ENCODE data around the gene KLK6. TPM values are rescaled to one million over a fixed set of nuclear protein-coding genes. Genes with fewer than 3 reads are reported as not detected.

The KLK6 gene
- 10 to 100 TPM; 36.8 to 53.2 (median 42.2) TPM for polyA plus RNA-seq (ENCODE audit: insufficient read length in 4 of 4)

DNA sequence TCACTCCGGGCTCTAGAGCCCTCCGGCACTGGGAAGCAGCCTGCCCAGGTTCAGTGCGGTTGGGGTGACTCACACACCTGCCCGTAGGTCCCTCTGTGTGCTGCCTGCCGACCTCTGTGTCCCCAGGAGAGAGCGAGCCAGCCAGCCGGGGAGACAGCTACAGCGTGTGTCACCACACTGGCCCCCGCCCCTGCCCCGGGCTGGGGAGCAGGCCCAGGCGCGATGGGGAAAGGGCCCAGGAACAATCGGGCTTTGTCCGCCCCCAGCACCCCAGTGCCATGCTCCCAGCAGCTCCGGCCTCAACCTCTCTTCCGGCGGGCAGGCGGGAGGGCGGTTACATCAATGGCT is at the start of gene KLK6:
Gene KLK6 (minus strand): TSS at position 179 of the 348 bp plus-strand sequence. CDS start 1,487 bp downstream, outside the sequence.
- DNase-seq (ENCODE audit: low read depth in 4 of 4, low spot score in 3 of 4) = no peak

DNA sequence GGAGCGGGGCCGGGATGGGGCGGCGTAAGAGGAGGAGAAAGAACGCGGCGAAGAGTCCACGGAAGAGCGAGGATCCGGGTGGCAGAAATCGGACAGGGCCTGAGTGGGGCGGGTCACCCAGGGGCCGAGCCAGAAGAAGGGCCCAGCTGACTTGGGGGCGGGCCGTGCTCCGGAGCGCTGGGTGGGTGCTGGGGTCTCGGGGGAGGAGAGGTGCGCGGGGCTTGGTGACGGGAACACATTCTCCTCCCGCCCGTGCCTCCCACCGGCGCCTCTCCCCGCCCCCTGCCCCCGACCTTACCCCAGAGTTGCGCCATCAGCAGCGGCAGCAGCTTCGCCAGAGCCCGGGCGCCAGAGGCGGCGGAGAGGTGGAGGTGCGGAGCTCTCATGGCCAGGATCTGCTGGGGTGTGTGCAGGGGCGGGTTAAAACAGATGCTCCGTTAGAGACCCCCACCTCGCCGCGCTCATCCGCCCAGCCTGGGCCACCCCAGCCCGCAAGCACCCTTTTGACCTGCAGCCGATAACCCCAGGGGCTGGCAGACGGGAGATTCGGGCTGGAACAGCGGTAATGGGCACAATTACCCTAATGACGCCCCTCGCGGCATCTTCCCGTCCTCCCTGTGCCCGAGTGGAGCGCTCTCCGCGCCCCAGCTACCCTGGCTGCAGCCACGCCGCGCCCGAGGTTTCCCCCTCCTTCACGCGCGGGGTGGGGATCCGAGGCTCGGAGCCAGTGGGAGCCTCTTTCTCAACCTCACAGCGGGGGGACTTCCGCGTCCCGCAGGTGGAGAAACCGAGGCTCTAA is 49.6 kb upstream of the KLK6 start:
- DNase-seq (ENCODE audit: low read depth in 4 of 4, low spot score in 3 of 4) = no peak

DNA sequence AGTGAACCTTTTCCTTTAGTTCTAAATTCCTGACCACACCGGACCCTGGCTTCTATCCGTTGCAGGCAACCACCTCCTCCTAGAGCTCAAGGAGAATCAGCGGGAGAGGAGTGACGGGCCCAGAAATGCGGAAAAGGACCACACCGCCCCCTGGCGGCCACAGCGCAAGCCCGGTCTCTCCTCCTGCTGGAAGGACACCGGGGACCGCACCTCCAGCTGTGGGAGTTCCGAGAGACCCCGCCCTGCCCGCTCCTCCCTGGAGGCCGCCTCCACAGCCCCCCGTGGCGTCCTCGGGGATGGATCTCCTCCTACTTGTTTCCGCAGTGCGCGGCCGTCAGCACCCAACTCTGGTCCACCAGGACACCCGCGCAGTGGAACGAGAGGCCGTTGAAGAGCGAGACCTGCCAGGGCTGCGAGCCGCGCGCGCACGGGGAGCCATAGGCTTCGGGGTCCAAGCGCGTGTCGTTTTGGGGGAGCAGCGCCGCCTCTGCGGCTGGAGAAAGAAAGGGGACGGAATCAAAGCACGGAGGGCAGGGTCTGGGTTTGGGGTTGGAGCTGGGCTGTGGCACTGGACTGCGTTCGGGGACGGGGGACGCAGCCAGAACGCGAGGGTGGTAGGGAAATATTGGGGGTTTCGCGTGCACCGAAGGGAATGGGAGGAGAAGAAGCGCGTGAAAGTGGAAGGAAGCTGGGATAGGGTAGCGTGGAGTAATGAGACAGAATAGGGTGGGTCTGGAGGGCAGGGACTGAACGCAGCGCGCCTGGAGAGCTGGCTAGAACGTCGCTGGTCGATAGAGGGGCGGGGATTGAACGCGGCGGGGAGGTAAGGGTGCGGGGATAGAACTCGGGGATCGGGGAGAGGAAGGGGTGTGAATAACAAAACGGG is 47.6 kb upstream of the KLK6 start:
- DNase-seq (ENCODE audit: low read depth in 4 of 4, low spot score in 3 of 4) = no peak

DNA sequence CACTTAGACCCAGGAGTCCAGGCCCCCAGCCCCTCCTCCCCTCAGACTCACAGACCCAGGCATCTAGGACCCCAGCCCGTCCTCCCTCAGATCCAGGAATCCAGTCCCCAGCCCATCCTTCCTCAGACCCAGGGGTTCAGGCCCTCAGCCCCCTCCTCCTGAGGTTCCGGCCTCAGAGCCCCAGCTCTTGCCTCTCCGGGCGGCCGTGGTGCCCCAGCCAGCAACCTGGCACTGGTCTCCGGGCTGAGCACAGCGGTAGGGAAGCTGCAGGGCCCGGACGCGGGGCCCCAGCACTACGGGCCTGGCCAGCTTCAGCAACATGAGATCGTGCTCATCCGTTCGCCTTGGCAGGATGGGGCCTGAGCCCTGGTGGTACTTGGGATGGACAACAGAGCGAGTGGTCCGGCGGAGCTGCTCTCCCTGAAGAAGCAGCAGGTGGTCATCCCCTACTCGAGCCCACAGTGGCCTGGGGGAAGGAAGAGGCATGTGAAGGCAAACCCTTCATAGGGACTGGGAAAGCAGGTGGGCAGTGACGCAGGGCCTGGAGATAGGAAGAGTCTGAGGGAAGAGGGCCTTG is 46.4 kb upstream of the KLK6 start:
- no peak for DNase-seq (ENCODE audit: low read depth in 4 of 4, low spot score in 3 of 4)

GRCh38 chr19:51014242-51014641 is 44.9 kb upstream of the KLK6 start:
- no peak for DNase-seq (ENCODE audit: low read depth in 4 of 4, low spot score in 3 of 4)

DNA sequence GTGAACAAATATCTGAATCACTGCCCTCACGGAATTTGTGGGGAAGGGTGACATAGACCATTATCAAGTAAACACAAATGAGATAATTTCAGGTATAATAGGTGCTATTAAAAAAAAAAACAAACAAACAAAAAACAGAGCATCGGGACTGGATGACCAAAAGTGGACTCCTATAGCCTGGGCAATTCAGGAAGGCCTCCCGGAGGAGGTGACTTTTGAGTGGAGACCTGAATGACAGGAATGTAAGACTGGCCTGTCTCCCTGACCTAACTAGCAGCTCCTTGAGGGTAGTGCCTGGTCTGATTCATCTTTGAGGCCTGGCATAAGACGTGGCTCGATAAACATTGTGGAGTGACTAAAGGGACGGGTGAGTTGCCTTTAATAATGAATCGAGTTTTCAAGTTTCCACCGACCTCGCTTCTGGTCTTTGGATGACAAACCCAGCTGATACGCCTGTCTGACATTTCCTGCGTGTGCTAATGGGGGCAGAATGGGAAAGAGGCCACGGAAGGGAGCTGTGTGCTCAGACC is 43.3 kb upstream of the KLK6 start:
- no peak for DNase-seq (ENCODE audit: low read depth in 4 of 4, low spot score in 3 of 4)

DNA sequence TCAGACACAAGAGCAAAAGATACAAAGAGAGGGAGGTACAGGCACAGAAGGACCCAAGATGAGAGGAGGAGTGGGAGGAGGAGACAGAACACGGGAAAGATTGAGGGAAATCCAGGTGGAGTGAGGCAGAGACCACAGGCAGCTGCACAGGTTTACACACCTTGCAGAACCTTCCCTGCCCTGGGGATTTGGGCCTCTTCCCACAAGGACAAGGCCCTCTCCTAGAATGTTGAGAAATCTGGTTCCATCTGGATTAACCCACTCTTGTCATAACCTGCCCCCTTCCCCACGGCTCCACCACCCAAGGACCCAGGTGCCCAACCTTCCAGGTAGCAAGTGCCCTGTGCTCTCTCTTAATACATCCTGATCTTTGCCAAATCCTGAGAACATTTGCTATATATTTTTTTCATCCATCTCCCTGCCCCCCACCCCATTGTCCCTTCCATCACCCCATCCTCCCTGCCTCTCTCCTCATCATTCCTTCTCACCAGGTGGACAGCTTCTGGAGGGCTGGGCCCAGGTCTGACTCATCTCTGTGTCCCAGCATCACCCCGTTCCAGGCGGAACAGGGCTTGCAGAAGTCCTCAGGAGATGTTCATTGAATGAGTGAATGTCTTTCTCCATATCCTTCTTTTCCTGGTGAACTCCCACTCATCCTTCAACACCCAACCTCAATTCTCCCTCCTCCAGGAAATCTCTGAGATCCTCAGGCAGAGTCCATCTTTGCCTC is 40.8 kb upstream of the KLK6 start:
- DNase-seq (ENCODE audit: low read depth in 4 of 4, low spot score in 3 of 4) = no peak

DNA sequence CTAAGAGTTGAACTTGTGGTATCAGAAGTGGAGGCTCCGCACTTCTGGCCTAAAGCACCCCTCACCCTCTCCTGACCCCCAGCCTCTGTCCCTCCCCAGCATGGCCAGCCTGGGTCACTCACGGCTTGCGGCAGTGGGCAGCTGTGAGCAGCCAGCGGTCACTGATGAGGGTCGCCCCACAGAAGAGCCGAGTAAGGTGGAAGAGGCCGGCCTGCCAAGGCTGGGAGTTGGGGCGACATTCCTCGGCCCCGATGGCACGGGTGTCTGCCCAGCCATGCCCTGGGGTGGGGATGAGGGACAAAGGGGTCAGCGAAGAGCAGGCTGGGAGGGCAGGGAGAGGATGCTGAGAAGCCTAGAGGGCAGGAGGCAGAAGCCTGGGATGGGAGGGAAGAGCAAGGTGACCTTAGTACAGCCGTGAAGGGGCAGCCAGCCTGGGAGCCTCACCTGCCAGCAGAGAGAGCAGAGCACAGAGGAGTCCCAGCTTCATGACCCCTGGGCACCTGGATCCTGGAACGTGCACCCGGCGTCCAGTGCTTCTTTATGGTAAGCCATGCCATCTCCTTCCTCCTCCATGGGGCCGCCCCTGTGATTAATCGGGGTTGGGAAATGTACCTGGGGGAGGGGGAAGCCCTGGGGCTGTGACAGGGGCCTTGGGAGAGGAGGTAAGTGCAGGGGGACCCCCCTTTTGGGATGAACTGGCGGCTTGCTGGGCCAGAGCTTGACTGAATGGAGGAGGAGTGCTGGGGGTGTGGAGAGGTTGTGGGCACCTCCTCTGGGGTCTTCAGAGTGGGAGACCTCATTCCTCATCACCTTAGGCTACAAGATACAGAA is 39.9 kb upstream of the KLK6 start:
- DNase-seq (ENCODE audit: low read depth in 4 of 4, low spot score in 3 of 4) = no peak

DNA sequence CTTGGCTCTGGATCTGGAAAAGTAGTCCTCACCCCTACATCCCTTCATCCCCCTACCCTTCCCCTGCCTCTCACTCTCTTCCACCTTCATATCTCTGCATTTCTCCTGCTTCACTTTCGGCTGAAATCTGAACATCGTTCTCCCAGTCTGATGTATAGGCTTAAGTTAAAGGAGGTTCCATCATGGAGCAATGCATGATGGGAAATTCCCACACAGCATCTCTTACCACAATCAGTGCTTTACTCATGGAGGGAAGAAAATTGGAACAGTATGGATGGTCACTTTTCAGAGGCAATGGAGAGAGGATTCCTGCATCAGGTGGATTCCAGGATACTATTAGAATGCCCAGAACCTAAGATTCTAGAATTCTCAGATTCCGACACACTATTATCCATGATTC is 38.1 kb upstream of the KLK6 start:
- DNase-seq (ENCODE audit: low read depth in 4 of 4, low spot score in 3 of 4) = no peak

- no peak for DNase-seq (ENCODE audit: low read depth in 4 of 4, low spot score in 3 of 4)
These were observed 37.0 kb upstream of the KLK6 start for GRCh38 chr19:51006406-51006805.

DNA sequence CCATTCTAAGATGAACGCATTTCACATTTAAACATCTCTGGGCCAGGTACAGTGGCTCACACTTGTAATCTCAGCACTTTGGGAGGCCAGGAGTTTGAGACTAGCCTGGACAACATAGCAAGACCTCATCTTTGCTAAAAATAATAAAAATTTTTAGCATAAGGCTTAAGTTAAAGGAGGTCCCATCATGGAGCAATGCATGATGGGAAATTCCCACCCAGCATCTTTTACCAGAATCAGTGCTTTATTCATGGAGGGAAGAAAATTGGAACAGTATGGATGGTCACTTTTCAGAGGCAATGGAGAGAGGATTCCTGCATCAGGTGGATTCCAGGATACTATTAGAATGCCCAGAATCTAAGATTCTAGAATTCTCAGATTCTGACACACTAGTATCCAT is 35.9 kb upstream of the KLK6 start:
- no peak for DNase-seq (ENCODE audit: low read depth in 4 of 4, low spot score in 3 of 4)

DNA sequence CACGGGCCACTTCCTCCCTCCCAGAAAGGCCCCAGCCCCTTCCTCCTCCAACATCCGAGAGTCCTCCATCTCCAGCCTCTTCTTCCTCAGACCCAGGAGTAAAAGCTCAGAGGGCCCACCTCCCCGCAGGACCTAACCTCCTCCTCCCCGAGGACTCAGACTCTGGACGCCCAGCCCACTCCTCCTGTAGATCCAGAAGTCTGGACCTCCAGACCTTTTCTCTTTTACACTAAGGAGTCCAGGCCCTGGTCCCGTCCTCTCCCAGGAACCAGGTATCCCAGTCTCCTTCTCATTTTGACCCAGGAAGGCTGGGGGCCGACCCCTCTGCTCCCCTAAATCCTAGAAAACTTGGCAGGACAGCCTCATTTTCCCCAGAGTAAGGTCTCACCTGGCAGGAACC is 33.9 kb upstream of the KLK6 start:
- no peak for DNase-seq (ENCODE audit: low read depth in 4 of 4, low spot score in 3 of 4)

GRCh38 chr19:51002542-51003311 is 33.3 kb upstream of the KLK6 start:
- no peak for DNase-seq (ENCODE audit: low read depth in 4 of 4, low spot score in 3 of 4)

- DNase-seq (ENCODE audit: low read depth in 4 of 4, low spot score in 3 of 4) = no peak
These were observed 32.7 kb upstream of the KLK6 start for GRCh38 chr19:51002089-51002532.

DNA sequence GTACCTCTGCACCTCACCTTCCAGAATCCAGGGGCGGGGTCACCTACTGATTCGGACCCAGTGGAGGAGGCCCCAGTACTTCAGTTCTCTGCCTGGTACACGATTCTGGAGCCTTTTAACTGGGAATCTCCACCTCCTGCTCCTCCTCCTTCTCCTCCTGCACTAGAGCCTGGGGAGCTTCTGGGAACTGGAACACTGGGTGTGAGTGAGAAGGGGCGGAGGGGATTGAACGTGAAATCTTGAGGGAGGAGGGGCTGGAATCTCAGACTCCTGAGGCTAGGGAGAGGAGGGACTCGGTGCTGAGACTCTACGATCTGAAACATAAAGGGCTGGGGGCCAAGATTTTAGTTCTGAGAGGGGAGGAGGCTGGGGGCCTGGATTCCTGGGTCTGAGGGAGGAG is 32.1 kb upstream of the KLK6 start, which contains the start of gene KLK8:
Gene KLK8 (minus strand): TSS at position 90 of the 400 bp plus-strand sequence. CDS start 437 bp downstream, outside the sequence.
- no peak for DNase-seq (ENCODE audit: low read depth in 4 of 4, low spot score in 3 of 4)

GRCh38 chr19:51000981-51001380 is 31.6 kb upstream of the KLK6 start:
- DNase-seq (ENCODE audit: low read depth in 4 of 4, low spot score in 3 of 4) = no peak

GRCh38 chr19:51000426-51000825 is 31.0 kb upstream of the KLK6 start:
- no peak for DNase-seq (ENCODE audit: low read depth in 4 of 4, low spot score in 3 of 4)

DNA sequence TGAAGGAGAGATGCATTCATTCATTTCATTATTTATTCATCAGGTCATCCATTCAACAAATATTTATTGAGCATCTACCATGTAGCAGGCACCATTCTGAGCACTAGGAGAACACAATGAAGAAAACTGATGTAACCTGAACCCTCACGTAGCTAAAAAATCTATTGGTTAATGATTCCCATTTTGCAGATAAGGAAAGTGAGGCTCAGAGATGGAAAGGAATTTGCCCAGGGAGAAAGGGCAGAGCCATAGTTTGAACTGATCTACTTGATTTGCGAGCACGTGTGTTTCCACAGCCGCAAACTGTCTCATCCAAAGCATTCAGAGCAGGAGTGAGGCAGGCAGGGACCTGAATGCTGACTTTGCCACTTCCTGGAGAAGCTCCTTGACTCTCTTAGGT is 29.3 kb upstream of the KLK6 start:
- DNase-seq (ENCODE audit: low read depth in 4 of 4, low spot score in 3 of 4) = no peak

DNA sequence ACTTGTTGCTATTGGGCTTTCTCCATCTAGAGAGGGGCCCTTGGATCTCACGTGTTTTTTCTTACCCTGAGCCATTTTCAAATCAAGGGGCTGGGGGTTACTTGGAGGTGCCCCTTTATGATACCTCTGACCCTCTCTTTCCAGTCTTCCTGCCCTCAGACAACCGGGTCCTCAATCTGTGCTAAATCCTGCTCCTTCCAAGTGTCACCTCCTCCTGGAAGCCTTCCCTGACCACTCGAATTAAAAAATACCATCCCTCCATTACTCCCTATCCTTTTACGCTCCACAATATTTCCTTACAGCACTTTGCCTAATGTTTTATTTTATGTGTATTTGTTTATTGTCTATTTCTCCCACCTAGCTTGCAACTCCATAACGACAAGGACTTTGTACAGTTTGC is 28.7 kb upstream of the KLK6 start:
- no peak for DNase-seq (ENCODE audit: low read depth in 4 of 4, low spot score in 3 of 4)

Data from right renal pelvis (tissue), 4 donors.